ENCODE data around the gene NEURL3. TPM values are rescaled to one million over a fixed set of nuclear protein-coding genes. Genes with fewer than 3 reads are reported as not detected.

The NEURL3 gene
- total and polyA plus RNA-seq, 9 of the 15 experiments (the other 6 are each of a cell fraction or from before 2014, with no cell fraction given) = not detected

GRCh38 chr2:96507957-96508520, 2.9 kb upstream of the NEURL3 start (continued):
- TF ChIP-seq CTCFL (IDR thresholded peaks at IDR 0.05; ENCODE audit: borderline replicate concordance, insufficient read depth, low read depth, low read length, poor library complexity, severe bottlenecking) = peak; percentile 35
- TF ChIP-seq, protein P1, sequence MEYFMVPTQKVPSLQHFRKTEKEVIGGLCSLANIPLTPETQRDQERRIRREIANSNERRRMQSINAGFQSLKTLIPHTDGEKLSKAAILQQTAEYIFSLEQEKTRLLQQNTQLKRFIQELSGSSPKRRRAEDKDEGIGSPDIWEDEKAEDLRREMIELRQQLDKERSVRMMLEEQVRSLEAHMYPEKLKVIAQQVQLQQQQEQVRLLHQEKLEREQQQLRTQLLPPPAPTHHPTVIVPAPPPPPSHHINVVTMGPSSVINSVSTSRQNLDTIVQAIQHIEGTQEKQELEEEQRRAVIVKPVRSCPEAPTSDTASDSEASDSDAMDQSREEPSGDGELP (CRISPR knock-in tag; IDR thresholded peaks at IDR 0.05; ENCODE audit: borderline replicate concordance) = peak; percentile 31; the same call in 1 of the 2 replicates
- TF ChIP-seq JUN (IDR thresholded peaks at IDR 0.05; ENCODE audit: borderline replicate concordance, low read depth, low read length) = 0 out of 2 replicates have a peak, but pooled peaks have one; percentile 11
- TF ChIP-seq JUN (CRISPR knock-in tag; IDR thresholded peaks at IDR 0.05; ENCODE audit: borderline replicate concordance) = no peak
- TF ChIP-seq RHOXF2B (CRISPR knock-in tag; conservative IDR thresholded peaks at IDR 0.05) = no peak
- TF ChIP-seq PURB (CRISPR knock-in tag; IDR thresholded peaks at IDR 0.05; ENCODE audit: low read depth) = no peak
- TF ChIP-seq KAT8 (IDR thresholded peaks at IDR 0.05; ENCODE audit: low read depth) = no peak
- peak; percentile 56 for TF ChIP-seq VEZF1 (CRISPR knock-in tag; IDR thresholded peaks at IDR 0.05)
- no peak for TF ChIP-seq HINFP (tag; conservative IDR thresholded peaks at IDR 0.05; ENCODE audit: low read depth)
- no peak for TF ChIP-seq U2AF1 (optimal IDR thresholded peaks at IDR 0.05; ENCODE audit: low read depth, low read length)
- TF ChIP-seq ZBTB7A (IDR thresholded peaks at IDR 0.05; ENCODE audit: borderline replicate concordance, control insufficient read depth, low read depth, low read length) = peak; percentile 74; the same call in 1 of the 2 replicates
- no peak for TF ChIP-seq RNF2 (IDR thresholded peaks at IDR 0.05)
- no peak for TF ChIP-seq CHD1 (IDR thresholded peaks at IDR 0.05; ENCODE audit: low read length)
- peak; percentile 56 for TF ChIP-seq SMC3 (conservative IDR thresholded peaks at IDR 0.05; ENCODE audit: insufficient read depth, low read depth, low read length)
- 0 out of 2 replicates have a peak, but pooled peaks have one; percentile 16 for TF ChIP-seq BHLHE40 (IDR thresholded peaks at IDR 0.05; ENCODE audit: low read length)
- TF ChIP-seq ZNF174 (CRISPR knock-in tag; IDR thresholded peaks at IDR 0.05) = no peak
- TF ChIP-seq, protein P2, sequence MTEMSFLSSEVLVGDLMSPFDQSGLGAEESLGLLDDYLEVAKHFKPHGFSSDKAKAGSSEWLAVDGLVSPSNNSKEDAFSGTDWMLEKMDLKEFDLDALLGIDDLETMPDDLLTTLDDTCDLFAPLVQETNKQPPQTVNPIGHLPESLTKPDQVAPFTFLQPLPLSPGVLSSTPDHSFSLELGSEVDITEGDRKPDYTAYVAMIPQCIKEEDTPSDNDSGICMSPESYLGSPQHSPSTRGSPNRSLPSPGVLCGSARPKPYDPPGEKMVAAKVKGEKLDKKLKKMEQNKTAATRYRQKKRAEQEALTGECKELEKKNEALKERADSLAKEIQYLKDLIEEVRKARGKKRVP (CRISPR knock-in tag; IDR thresholded peaks at IDR 0.05) = no peak

Data from K562 (cell line).